HepG2 (cell line): ENCODE measurements around the gene MAFF. TPM values are rescaled to one million over a fixed set of nuclear protein-coding genes. Genes with fewer than 3 reads are reported as not detected.

Experiments
- GATA4 ChIP-seq: sonication (generic); IDR thresholded peaks from 2 replicates; pipeline ENCODE4 v1.6.1; 2016; ENCODE audit warnings: antibody characterized with exemption, low read depth, borderline replicate concordance
- HDAC2 ChIP-seq: sonication (generic); formaldehyde crosslinking; IDR thresholded peaks from 2 replicates; pipeline ENCODE4 v1.4.0; 2020; ENCODE audit warnings: missing genetic modification reagents
- KDM5B ChIP-seq: sonication (generic); formaldehyde crosslinking; IDR thresholded peaks from 2 replicates; pipeline ENCODE4 v1.4.0; 2020; ENCODE audit warnings: missing genetic modification reagents, mild to moderate bottlenecking, borderline replicate concordance
- PITX1 ChIP-seq: sonication (generic); formaldehyde crosslinking; IDR thresholded peaks from 2 replicates; pipeline ENCODE4 v1.5.1; 2020; ENCODE audit warnings: mild to moderate bottlenecking, missing genetic modification reagents
- SIN3A ChIP-seq: IDR thresholded peaks from 2 replicates; pipeline ENCODE4 v1.6.1; 2011; ENCODE audit warnings: low read depth, mild to moderate bottlenecking, control low read depth, low read length, borderline replicate concordance
- THRA ChIP-seq: sonication (generic); formaldehyde crosslinking; IDR thresholded peaks from 2 replicates; pipeline ENCODE4 v1.4.0; 2020; ENCODE audit warnings: missing genetic modification reagents, borderline replicate concordance
- XBP1 ChIP-seq: sonication (generic); formaldehyde crosslinking; IDR thresholded peaks from 2 replicates; pipeline ENCODE4 v1.5.0; 2020; ENCODE audit warnings: missing genetic modification reagents
- ZFP91 ChIP-seq: sonication (generic); formaldehyde crosslinking; IDR thresholded peaks from 2 replicates; pipeline ENCODE4 v1.9.0; 2022; ENCODE audit warnings: missing genetic modification reagents, mild to moderate bottlenecking, borderline replicate concordance
- ZHX2 ChIP-seq, 2 experiments: sonication (generic) in 1 of 2; formaldehyde crosslinking in 1 of 2; IDR thresholded peaks; 2 replicates each; pipeline versions ENCODE4 v1.6.1 to v1.9.0; 2014 to 2022; ENCODE audit warnings: antibody characterized with exemption in 1 of 2, borderline replicate concordance in 1 of 2, inconsistent platforms in 1 of 2, low read depth in 1 of 2, missing genetic modification reagents in 1 of 2
- ZNF256 ChIP-seq: sonication (generic); formaldehyde crosslinking; conservative IDR thresholded peaks from 2 replicates; pipeline ENCODE4 v1.4.0; 2020; ENCODE audit warnings: missing genetic modification reagents
- ZNF274 ChIP-seq: sonication (generic); formaldehyde crosslinking; IDR thresholded peaks from 2 replicates; pipeline ENCODE4 v1.5.1; 2020; ENCODE audit warnings: mild to moderate bottlenecking, missing genetic modification reagents
- ZNF615 ChIP-seq: sonication (generic); formaldehyde crosslinking; IDR thresholded peaks from 2 replicates; pipeline ENCODE4 v1.5.0; 2020; ENCODE audit warnings: mild to moderate bottlenecking, missing genetic modification reagents, borderline replicate concordance
- ZNF616 ChIP-seq: sonication (generic); formaldehyde crosslinking; IDR thresholded peaks from 2 replicates; pipeline ENCODE4 v1.5.0; 2020; ENCODE audit warnings: low read depth, mild to moderate bottlenecking, missing genetic modification reagents
- ZNF878 ChIP-seq: sonication (generic); formaldehyde crosslinking; IDR thresholded peaks from 2 replicates; pipeline ENCODE4 v1.8.1; 2023; ENCODE audit warnings: mild to moderate bottlenecking, missing genetic modification reagents, moderate library complexity
- polyA plus RNA-seq, 8 experiments: library from polyadenylated mRNA; depleted of rRNA in 3 of 8; stranded (reverse) in 7 of 8; unstranded in 1 of 8; fragments of >200 nt; fragmentation: Illumina TruSeq in 4 of 8; extraction: Trizol in 4 of 8; gene quantifications; 2 replicates each; pipeline versions ENCODE4 v1.2.1 to v1.2.3, GENCODE V29; 2011 to 2016; ENCODE audit warnings: low read depth in 4 of 8, missing spikeins in 1 of 8, mixed read lengths in 1 of 8; ENCODE audit not compliant: insufficient read depth in 1 of 8
- total RNA-seq, 5 experiments: library from RNA; depleted of rRNA; stranded (reverse); fragments of >200 nt; fragmentation: Illumina TruSeq; extraction: Trizol; gene quantifications; 2 replicates each; pipeline ENCODE4 v1.2.3, GENCODE V29; 2016; ENCODE audit warnings: low read depth in 1 of 5
- TF ChIP-seq, protein P1 (sequence below): IDR thresholded peaks from 2 replicates; pipeline ENCODE4 v1.6.1; 2012; ENCODE audit warnings: inconsistent platforms
- TF ChIP-seq, protein P2 (sequence below): sonication (generic); formaldehyde crosslinking; IDR thresholded peaks from 2 replicates; pipeline ENCODE4 v1.5.0; 2020; ENCODE audit warnings: missing genetic modification reagents

The MAFF gene
- total and polyA plus RNA-seq, 2 of the 13 experiments (the other 11 are each of a cell fraction or from before 2014, with no cell fraction given), result 5.4 to 14.3 TPM

DNA sequence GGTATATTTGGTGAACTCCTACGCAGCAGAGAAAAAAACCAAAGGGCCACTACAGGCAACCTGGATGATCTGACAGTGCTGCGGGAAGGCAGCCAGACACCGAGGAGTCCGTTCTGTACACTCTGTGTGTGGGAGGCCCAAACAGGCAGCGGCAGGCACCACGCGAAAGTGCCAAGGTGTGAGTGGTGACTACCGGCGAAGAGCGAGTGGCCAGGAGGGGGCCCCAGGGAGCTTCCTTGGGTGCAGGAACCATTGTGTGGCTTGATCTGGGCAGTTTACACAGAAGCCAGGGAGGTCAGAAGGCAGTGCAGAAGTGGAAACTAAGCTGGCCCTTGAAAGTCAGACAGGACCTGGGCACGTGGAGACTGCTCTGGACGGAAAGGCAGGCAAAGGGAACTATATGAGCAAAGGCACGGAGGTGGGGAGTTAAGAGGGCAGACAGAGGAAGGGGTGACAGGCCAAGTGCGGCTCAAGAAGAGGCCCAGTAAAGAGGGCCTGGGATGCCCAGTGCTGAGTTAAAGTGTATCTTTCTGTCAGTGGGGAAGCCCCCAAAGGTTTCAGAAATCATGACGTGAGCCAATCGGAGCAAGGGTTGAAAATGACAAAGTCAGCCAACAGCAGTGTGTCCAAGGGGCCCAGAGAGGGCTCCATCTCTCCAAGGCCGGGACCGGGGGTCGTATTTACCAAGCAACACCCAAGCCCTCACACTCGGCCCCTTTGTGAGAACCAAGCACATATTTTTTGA lies 60.4 kb downstream of the MAFF start (continued):
- TF ChIP-seq ZNF615 (CRISPR knock-in tag) (no peak), ZNF274 (0 out of 2 replicates have a peak, but pooled peaks have one; percentile 20), ZFP91 (CRISPR knock-in tag) (peak; percentile 15; the same call in 1 of the 2 replicates), KDM5B (CRISPR knock-in tag) (peak; percentile 76; the same call in 1 of the 2 replicates), ZNF256 (no peak), ZNF616 (no peak), SIN3A (peak; percentile 50; the same call in 1 of the 2 replicates), THRA (peak; percentile 30; the same call in 1 of the 2 replicates), XBP1 (no peak), HDAC2 (CRISPR knock-in tag) (peak; percentile 18; the same call in 1 of the 2 replicates), GATA4 (no peak), PITX1 (CRISPR knock-in tag) (no peak), ZHX2 (IDR thresholded peaks at IDR 0.05; ENCODE audit: low read depth) (no peak), ZHX2 (CRISPR knock-in tag; IDR thresholded peaks at IDR 0.05; ENCODE audit: borderline replicate concordance) (no peak), ZNF878 (CRISPR knock-in tag) (peak; percentile 67; the same call in 1 of the 2 replicates)
- TF ChIP-seq, protein P1, sequence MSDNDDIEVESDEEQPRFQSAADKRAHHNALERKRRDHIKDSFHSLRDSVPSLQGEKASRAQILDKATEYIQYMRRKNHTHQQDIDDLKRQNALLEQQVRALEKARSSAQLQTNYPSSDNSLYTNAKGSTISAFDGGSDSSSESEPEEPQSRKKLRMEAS, result peak; percentile 72
- TF ChIP-seq, protein P2, sequence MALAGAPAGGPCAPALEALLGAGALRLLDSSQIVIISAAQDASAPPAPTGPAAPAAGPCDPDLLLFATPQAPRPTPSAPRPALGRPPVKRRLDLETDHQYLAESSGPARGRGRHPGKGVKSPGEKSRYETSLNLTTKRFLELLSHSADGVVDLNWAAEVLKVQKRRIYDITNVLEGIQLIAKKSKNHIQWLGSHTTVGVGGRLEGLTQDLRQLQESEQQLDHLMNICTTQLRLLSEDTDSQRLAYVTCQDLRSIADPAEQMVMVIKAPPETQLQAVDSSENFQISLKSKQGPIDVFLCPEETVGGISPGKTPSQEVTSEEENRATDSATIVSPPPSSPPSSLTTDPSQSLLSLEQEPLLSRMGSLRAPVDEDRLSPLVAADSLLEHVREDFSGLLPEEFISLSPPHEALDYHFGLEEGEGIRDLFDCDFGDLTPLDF (CRISPR knock-in tag), result no peak
